SK-N-SH (cell line): ENCODE data around the gene THOC6. TPM values are rescaled to one million over a fixed set of nuclear protein-coding genes. Genes with fewer than 3 reads are reported as not detected.

Experiments
- CTCF ChIA-PET: fragments of 300-600, 350-600 bp; formaldehyde crosslinking; extraction: SDS; loops from one replicate; lab custom pipeline; 2021; lab: Yijun Ruan, JAX
- POLR2A ChIA-PET: fragments of 350-600 bp; sonication (Branson Sonifier 250); formaldehyde crosslinking; extraction: SDS; loops from one replicate; lab custom pipeline; 2020; ENCODE audit warnings: antibody characterized with exemption, inconsistent platforms; lab: Yijun Ruan, JAX
- DNase-seq: peaks from one replicate; pipeline ENCODE4 v3.0.0; 2012
- H2AFZ ChIP-seq: fragments of 200-600 bp; sonication (generic); 2 replicates; pipeline ENCODE4 v1.8.1; 2016; ENCODE audit warnings: antibody characterized with exemption, mild to moderate bottlenecking, low read depth
- H3F3A ChIP-seq: fragments of 200-600 bp; sonication (generic); replicated peaks from 2 replicates; pipeline ENCODE3; 2016; ENCODE audit warnings: antibody characterized with exemption, mild to moderate bottlenecking; ENCODE audit not compliant: insufficient read depth
- H3K27ac ChIP-seq, 2 experiments: fragments of 200-500 bp in 1 of 2; fragments of 200-600 bp in 1 of 2; sonication (Bioruptor generic) in 1 of 2; sonication (generic), shearing (Covaris generic) in 1 of 2; 2 replicates each; pipeline versions ENCODE4 v1.5.1 to v1.6.1; 2014 to 2016; ENCODE audit warnings: low read depth in 2 of 2, inconsistent platforms in 1 of 2, low read length in 1 of 2, mild to moderate bottlenecking in 1 of 2, mixed read lengths in 1 of 2
- H3K27me3 ChIP-seq: fragments of 200-600 bp; sonication (generic), shearing (Covaris generic); 2 replicates; pipeline ENCODE4 v1.6.1; 2016; ENCODE audit warnings: mixed run types; ENCODE audit not compliant: insufficient read depth
- H3K36me3 ChIP-seq, 2 experiments: fragments of 200-500 bp in 1 of 2; fragments of 200-600 bp in 1 of 2; sonication (Bioruptor generic) in 1 of 2; sonication (generic) in 1 of 2; replicated peaks in 1 of 2; 2 replicates each; pipeline versions ENCODE3 to v1.5.1; 2014 to 2016; ENCODE audit warnings: low read length in 1 of 2, mild to moderate bottlenecking in 1 of 2; ENCODE audit not compliant: insufficient read depth in 2 of 2, control insufficient read depth in 1 of 2
- H3K4me1 ChIP-seq, 2 experiments: fragments of 200-500 bp in 1 of 2; fragments of 200-600 bp in 1 of 2; sonication (Bioruptor generic) in 1 of 2; sonication (generic), shearing (Covaris generic) in 1 of 2; 2 replicates each; pipeline versions ENCODE4 v1.5.1 to v1.6.1; 2014 to 2016; ENCODE audit warnings: low read depth in 1 of 2, low read length in 1 of 2, mixed run types in 1 of 2; ENCODE audit not compliant: insufficient read depth in 2 of 2, control insufficient read depth in 1 of 2
- H3K4me2 ChIP-seq: fragments of 200-600 bp; sonication (generic), shearing (Covaris generic); 2 replicates; pipeline ENCODE4 v1.6.1; 2017; ENCODE audit warnings: mixed run types
- H3K4me3 ChIP-seq, 2 experiments: fragments of 200-500 bp in 1 of 2; fragments of 200-600 bp in 1 of 2; sonication (Bioruptor generic) in 1 of 2; sonication (generic), shearing (Covaris generic) in 1 of 2; 2 replicates each; pipeline versions ENCODE4 v1.5.1 to v1.8.1; 2014 to 2016; ENCODE audit warnings: low read depth in 2 of 2, inconsistent platforms in 1 of 2, low read length in 1 of 2, mild to moderate bottlenecking in 1 of 2, mixed read lengths in 1 of 2, moderate library complexity in 1 of 2
- H3K79me2 ChIP-seq: fragments of 200-600 bp; sonication (generic); 2 replicates; pipeline ENCODE4 v1.8.1; 2017; ENCODE audit warnings: mild to moderate bottlenecking; ENCODE audit not compliant: insufficient read depth
- H3K9ac ChIP-seq: fragments of 200-600 bp; sonication (generic); 2 replicates; pipeline ENCODE4 v1.6.1; 2017; ENCODE audit warnings: mixed run types
- H3K9me2 ChIP-seq: fragments of 200-600 bp; sonication (generic); 2 replicates; pipeline ENCODE4 v1.6.1; 2017; ENCODE audit warnings: mixed run types
- H3K9me3 ChIP-seq: fragments of 200-600 bp; sonication (generic); 2 replicates; pipeline ENCODE4 v1.6.1; 2017; ENCODE audit warnings: mixed run types, mild to moderate bottlenecking, moderate library complexity
- H4K20me1 ChIP-seq: fragments of 200-600 bp; sonication (generic); 2 replicates; pipeline ENCODE4 v1.6.1; 2017; ENCODE audit warnings: mild to moderate bottlenecking, mixed run types; ENCODE audit not compliant: insufficient read depth
- EP300 ChIP-seq, 2 experiments: IDR thresholded peaks; 2 replicates each; pipeline versions ENCODE4 v1.4.0 to v1.6.1; 2012; ENCODE audit warnings: borderline replicate concordance in 1 of 2, low read depth in 1 of 2, low read length in 1 of 2
- EZH2phosphoT487 ChIP-seq: fragments of 200-600 bp; sonication (generic); IDR thresholded peaks from 2 replicates; pipeline ENCODE4 v1.6.1; 2017; ENCODE audit warnings: low read depth, mixed run types, mild to moderate bottlenecking, antibody characterized with exemption, moderate library complexity, borderline replicate concordance
- FOSL2 ChIP-seq: IDR thresholded peaks from 2 replicates; pipeline ENCODE4 v1.4.0; 2012; ENCODE audit warnings: low read depth, mild to moderate bottlenecking, moderate library complexity, borderline replicate concordance
- GATA2 ChIP-seq: sonication (generic); formaldehyde crosslinking; IDR thresholded peaks from 2 replicates; pipeline ENCODE4 v1.5.0; 2020; ENCODE audit warnings: mild to moderate bottlenecking, missing genetic modification reagents
- IRF3 ChIP-seq: fragments of 150-350 bp; IDR thresholded peaks from 2 replicates; pipeline ENCODE4 v1.6.1; 2016; ENCODE audit warnings: mild to moderate bottlenecking, low read depth, low read length
- MEF2A ChIP-seq: IDR thresholded peaks from 2 replicates; pipeline ENCODE4 v1.4.0; 2012; ENCODE audit warnings: low read depth, borderline replicate concordance
- MXI1 ChIP-seq: IDR thresholded peaks from 2 replicates; pipeline ENCODE4 v1.6.1; 2012; ENCODE audit warnings: mild to moderate bottlenecking, low read depth, low read length, improper control_type of control experiment
- NFIC ChIP-seq: IDR thresholded peaks from 2 replicates; pipeline ENCODE4 v1.4.0; 2012; ENCODE audit warnings: borderline replicate concordance
- NRF1 ChIP-seq: IDR thresholded peaks from 2 replicates; pipeline ENCODE4 v1.6.1; 2012; ENCODE audit warnings: low read depth, mild to moderate bottlenecking, low read length
- POLR2AphosphoS5 ChIP-seq: IDR thresholded peaks from 2 replicates; pipeline ENCODE4 v1.6.1; 2012; ENCODE audit warnings: low read depth, low read length
- RAD21 ChIP-seq: IDR thresholded peaks from 2 replicates; pipeline ENCODE4 v1.6.1; 2012; ENCODE audit warnings: mild to moderate bottlenecking, low read length
- RCOR1 ChIP-seq: fragments of 150-350 bp; IDR thresholded peaks from 2 replicates; pipeline ENCODE4 v1.6.1; 2017; ENCODE audit warnings: antibody characterized with exemption, low read length
- REST ChIP-seq: IDR thresholded peaks from 2 replicates; pipeline ENCODE4 v1.6.1; 2012; ENCODE audit warnings: mild to moderate bottlenecking, low read depth, low read length, moderate library complexity
- RFX5 ChIP-seq: IDR thresholded peaks from 2 replicates; pipeline ENCODE4 v1.6.1; 2012; ENCODE audit warnings: mild to moderate bottlenecking, improper control_type of control experiment, low read length
- TAF1 ChIP-seq: IDR thresholded peaks from 2 replicates; pipeline ENCODE4 v1.6.1; 2012; ENCODE audit warnings: low read depth, mild to moderate bottlenecking, low read length, moderate library complexity, borderline replicate concordance
- TCF12 ChIP-seq: IDR thresholded peaks from 2 replicates; pipeline ENCODE4 v1.4.0; 2012
- USF1 ChIP-seq: IDR thresholded peaks from 2 replicates; pipeline ENCODE4 v1.4.0; 2012; ENCODE audit warnings: low read depth, borderline replicate concordance
- YY1 ChIP-seq: IDR thresholded peaks from 2 replicates; pipeline ENCODE4 v1.4.0; 2012; ENCODE audit warnings: low read depth, mild to moderate bottlenecking
- WGBS: methylation state at CpG from one replicate; pipeline ENCODE4 v1.1.6; 2017; ENCODE audit warnings: low lambda C conversion rate; 5-methylcytosine and 5-hydroxymethylcytosine counted together
- polyA plus RNA-seq, 3 experiments: library from polyadenylated mRNA; depleted of rRNA; stranded (reverse); fragments of >200 nt; gene quantifications; 2 replicates each; pipeline ENCODE4 v1.2.3, GENCODE V29; 2012

THOC6 gene
- polyA plus RNA-seq, 1 of the 3 experiments (the other 2 are of a cell fraction), result 37.7 TPM

GRCh38 chr16:3019594-3020246, 4.1 kb upstream of the THOC6 start:
- H2AFZ ChIP-seq, result 0 out of 2 replicates have a peak overlapping the region, but pooled peaks have one; percentile 81
- peak overlapping the region; percentile 100; the same call in 1 of the 2 replicates for H3K9ac ChIP-seq
- 32% methylated on average over 39 of the region's 40 CpGs for WGBS
- peaks cover 8 to 33% of the 10 kb centered on the region in 2 experiments; a peak in 3 of 4 replicates for H3K4me1 ChIP-seq
- no peak for DNase-seq
- no peaks in the 10 kb centered on the region for H3K27me3 ChIP-seq
- H3K36me3 ChIP-seq, result peaks cover 4 to 16% of the 10 kb centered on the region in 2 experiments
- H3K27ac ChIP-seq, result peak overlapping the region in 1 of 2 experiments; percentile 99; a peak in 2 of 4 replicates
- H3F3A ChIP-seq, result peaks cover 31% of the 10 kb centered on the region
- peaks cover 8% of the 10 kb centered on the region for H4K20me1 ChIP-seq
- no peaks in the 10 kb centered on the region for H3K9me2 ChIP-seq
- H3K79me2 ChIP-seq, result peaks cover 11% of the 10 kb centered on the region; the same call in 1 of the 2 replicates
- peak overlapping the region; percentile 80 to 88 for H3K4me3 ChIP-seq
- CTCF ChIA-PET, result interaction anchor here (0.8 to 8.5 kb wide), 5 partner anchors 12 to 152 kb away, joined by 3 to 111 read pairs (median 4); no protein-coding TSS in a partner anchor
- TF ChIP-seq RCOR1 (no peak), TAF1 (no peak)
- peak overlapping the region; percentile 99 for H3K4me2 ChIP-seq
- no peaks in the 10 kb centered on the region for H3K9me3 ChIP-seq
- POLR2A ChIA-PET, result interaction anchor here (1.3 to 1.4 kb wide), 2 partner anchors 10 to 15 kb away, joined by 4 to 8 read pairs; no protein-coding TSS in a partner anchor

- Histone ChIP-seq H2AFZ (0 out of 2 replicates have a peak within 1 kb of the TSS, but pooled peaks have one; percentile 81), H3K9me3 (no peaks in the 10 kb centered on the region), H4K20me1 (peaks cover 8% of the 10 kb centered on the region), H3K9me2 (no peaks in the 10 kb centered on the region), H3K79me2 (peaks cover 11% of the 10 kb centered on the region; the same call in 1 of the 2 replicates), H3K36me3 (peaks cover 4 to 16% of the 10 kb centered on the region in 2 experiments), H3K27ac (peak within 1 kb of the TSS; percentile 87 to 99), H3K27me3 (no peaks in the 10 kb centered on the region), H3K4me2 (peak within 1 kb of the TSS; percentile 99), H3K4me1 (peaks cover 8 to 33% of the 10 kb centered on the region in 2 experiments; a peak in 3 of 4 replicates), H3K9ac (peak within 1 kb of the TSS; percentile 100), H3F3A (peaks cover 36% of the 10 kb centered on the region), H3K4me3 (peak within 1 kb of the TSS; percentile 80 to 88)
- ChIA-PET POLR2A (interaction anchor here (1.3 to 1.4 kb wide), 2 partner anchors 10 to 16 kb away, joined by 4 to 8 read pairs; no protein-coding TSS in a partner anchor), CTCF (interaction anchor here (0.8 to 8.5 kb wide), 7 partner anchors 8 to 152 kb away, joined by 3 to 111 read pairs (median 4); partner anchors contain the start of gene CLDN9)
- no CpG with 5 or more reads among the region's 49 CpGs for WGBS
- DNase-seq, result peak; percentile 95
- TF ChIP-seq EZH2phosphoT487 (no peak), TCF12 (no peak), TAF1 (peak; percentile 93), MXI1 (peak; percentile 65; the same call in 1 of the 2 replicates), NRF1 (no peak), USF1 (no peak), POLR2AphosphoS5 (peak; percentile 87), IRF3 (no peak), EP300 (IDR thresholded peaks at IDR 0.05; ENCODE audit: borderline replicate concordance in 1 of 2, low read depth in 1 of 2, low read length in 1 of 2) (no peak), RAD21 (no peak), FOSL2 (no peak), REST (peak; percentile 60; the same call in 1 of the 2 replicates), NFIC (no peak), YY1 (no peak), MEF2A (no peak), GATA2 (no peak), RCOR1 (no peak), RFX5 (no peak)
These were observed 3.6 kb upstream of the THOC6 start, which contains the start of gene TNFRSF12A for GRCh38 chr16:3020247-3020603. TSS of gene TNFRSF12A (plus strand) at chr16:3020368. CDS start at chr16:3020398, 30 bp downstream.
